ENCODE measurements around the gene PRAME. TPM values are rescaled to one million over a fixed set of nuclear protein-coding genes. Genes with fewer than 3 reads are reported as not detected.

PRAME gene
- total RNA-seq, 1 donor from 2014 or later = 0.10 TPM

- Mint-ChIP-seq H3K36me3 (no peaks in the 10 kb centered on the region), H3K4me1 (ENCODE audit: unreplicated experiment) (no peaks in the 10 kb centered on the region), H3K27ac (no peak overlapping the region), H3K27me3 (peaks cover 24% of the 10 kb centered on the region), H3K4me3 (no peak overlapping the region), H3K9me3 (no peaks in the 10 kb centered on the region)
- TF ChIP-seq CTCF (conservative IDR thresholded peaks at IDR 0.05) = no peak
- DNase-seq (ENCODE audit: extremely low spot score, unreplicated experiment) = no peak
Observed at GRCh38 chr22:22528780-22529179, 30.3 kb downstream of the PRAME start.

- H3K4me3 Mint-ChIP-seq = no peak overlapping the region
- peaks cover 28% of the 10 kb centered on the region for H3K27me3 Mint-ChIP-seq
- H3K4me1 Mint-ChIP-seq (ENCODE audit: unreplicated experiment) = no peaks in the 10 kb centered on the region
- H3K9me3 Mint-ChIP-seq = no peaks in the 10 kb centered on the region
- TF ChIP-seq CTCF (conservative IDR thresholded peaks at IDR 0.05) = no peak
- H3K36me3 Mint-ChIP-seq = no peaks in the 10 kb centered on the region
- no peak overlapping the region for H3K27ac Mint-ChIP-seq
- no peak for DNase-seq (ENCODE audit: extremely low spot score, unreplicated experiment)
Observed at GRCh38 chr22:22527312-22527711, 31.8 kb downstream of the PRAME start.

GRCh38 chr22:22526125-22526912 is 32.7 kb downstream of the PRAME start:
- TF ChIP-seq CTCF (conservative IDR thresholded peaks at IDR 0.05) = no peak
- DNase-seq (ENCODE audit: extremely low spot score, unreplicated experiment) = no peak
- H3K27ac Mint-ChIP-seq = no peak overlapping the region
- no peaks in the 10 kb centered on the region for H3K36me3 Mint-ChIP-seq
- peaks cover 30% of the 10 kb centered on the region for H3K27me3 Mint-ChIP-seq
- no peak overlapping the region for H3K4me3 Mint-ChIP-seq
- no peaks in the 10 kb centered on the region for H3K9me3 Mint-ChIP-seq
- no peaks in the 10 kb centered on the region for H3K4me1 Mint-ChIP-seq (ENCODE audit: unreplicated experiment)

- Mint-ChIP-seq H3K36me3 (no peaks in the 10 kb centered on the region), H3K4me1 (ENCODE audit: unreplicated experiment) (no peaks in the 10 kb centered on the region), H3K27ac (no peak overlapping the region), H3K9me3 (no peaks in the 10 kb centered on the region), H3K27me3 (peaks cover 33% of the 10 kb centered on the region), H3K4me3 (no peak overlapping the region)
- no peak for DNase-seq (ENCODE audit: extremely low spot score, unreplicated experiment)
- no peak for TF ChIP-seq CTCF (conservative IDR thresholded peaks at IDR 0.05)
Observed at GRCh38 chr22:22523494-22523893, 35.6 kb downstream of the PRAME start.

- no peak for DNase-seq (ENCODE audit: extremely low spot score, unreplicated experiment)
- Mint-ChIP-seq H3K27me3 (peaks cover 37% of the 10 kb centered on the region), H3K9me3 (no peaks in the 10 kb centered on the region), H3K36me3 (no peaks in the 10 kb centered on the region), H3K4me1 (ENCODE audit: unreplicated experiment) (no peaks in the 10 kb centered on the region), H3K27ac (no peak overlapping the region), H3K4me3 (no peak overlapping the region)
- TF ChIP-seq CTCF (conservative IDR thresholded peaks at IDR 0.05) = no peak
Observed at GRCh38 chr22:22521631-22522030, 37.4 kb downstream of the PRAME start.
